GM12891 (cell line): ENCODE measurements around the gene CSNK2A1.
A peak's percentile ranks its signal among the peaks of the same experiment; 100 is the strongest.
"Not testable (repeated sequence)": the region's sequence is repeated elsewhere in the genome, so short reads cannot be mapped to it uniquely, and the experiment has no call there.

Source experiments
- DNase-seq: peaks from one replicate; pipeline ENCODE4 v3.0.0; 2011; ENCODE audit warnings: low spot score; ENCODE audit not compliant: insufficient read length
- FAIRE-seq: peaks from 2 replicates; lab custom pipeline; 2011; peaks lifted over from hg19 to GRCh38; lab: Jason Lieb, UNC
- PAX5 ChIP-seq: IDR thresholded peaks from 2 replicates; pipeline ENCODE4 v1.6.1; 2011; ENCODE audit warnings: low read length, moderate library complexity, mild to moderate bottlenecking; ENCODE audit not compliant: insufficient read depth, severe bottlenecking
- POLR2A ChIP-seq: IDR thresholded peaks from 2 replicates; pipeline ENCODE4 v1.6.1; 2011; ENCODE audit warnings: low read depth, low read length, control low read depth
- POLR2AphosphoS5 ChIP-seq: IDR thresholded peaks from 2 replicates; pipeline ENCODE4 v1.6.1; 2011; ENCODE audit warnings: low read depth, low read length, control low read depth
- POU2F2 ChIP-seq: IDR thresholded peaks from 2 replicates; pipeline ENCODE4 v1.6.1; 2011; ENCODE audit warnings: low read depth, mild to moderate bottlenecking, control low read depth, low read length, moderate library complexity
- SPI1 ChIP-seq: IDR thresholded peaks from 2 replicates; pipeline ENCODE4 v1.6.1; 2011; ENCODE audit warnings: low read depth, low read length, control low read depth
- TAF1 ChIP-seq: IDR thresholded peaks from 2 replicates; pipeline ENCODE4 v1.6.1; 2011; ENCODE audit warnings: low read depth, low read length, control low read depth

CSNK2A1 gene

GRCh38 chr20:519999-520398 lies 23.6 kb downstream of the CSNK2A1 start:
- TF ChIP-seq POLR2AphosphoS5, result no peak
- TF ChIP-seq PAX5, result no peak
- no peak for TF ChIP-seq POLR2A
- TF ChIP-seq TAF1, result no peak
- no peak for TF ChIP-seq SPI1
- no peak for TF ChIP-seq POU2F2
- FAIRE-seq, result no peak

DNA sequence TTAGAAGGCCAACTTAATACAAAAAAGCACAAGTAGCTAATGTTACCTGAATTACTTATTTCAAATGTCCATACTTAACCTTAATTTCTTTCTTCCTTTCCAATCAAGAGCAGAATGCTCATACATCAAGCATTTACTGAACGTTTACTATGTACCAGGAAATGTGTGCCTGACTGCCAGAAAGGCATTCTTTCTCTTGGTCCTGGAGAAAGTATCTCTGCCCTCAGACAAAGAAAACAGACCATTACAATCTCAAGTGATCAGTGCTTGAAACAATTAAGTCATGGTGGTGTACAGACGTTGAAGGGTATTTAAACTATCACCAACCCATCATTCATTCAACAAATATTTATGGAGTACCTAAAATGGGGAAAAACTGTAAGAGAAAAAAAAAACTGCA lies 26.4 kb downstream of the CSNK2A1 start:
- FAIRE-seq (peak; percentile 47), DNase-seq (no peak)
- TF ChIP-seq POLR2A (no peak), POU2F2 (no peak), SPI1 (no peak), PAX5 (no peak), TAF1 (no peak), POLR2AphosphoS5 (no peak)

More at GRCh38 chr20:519999-520398, 23.6 kb downstream of the CSNK2A1 start:
- no peak for DNase-seq

DNA sequence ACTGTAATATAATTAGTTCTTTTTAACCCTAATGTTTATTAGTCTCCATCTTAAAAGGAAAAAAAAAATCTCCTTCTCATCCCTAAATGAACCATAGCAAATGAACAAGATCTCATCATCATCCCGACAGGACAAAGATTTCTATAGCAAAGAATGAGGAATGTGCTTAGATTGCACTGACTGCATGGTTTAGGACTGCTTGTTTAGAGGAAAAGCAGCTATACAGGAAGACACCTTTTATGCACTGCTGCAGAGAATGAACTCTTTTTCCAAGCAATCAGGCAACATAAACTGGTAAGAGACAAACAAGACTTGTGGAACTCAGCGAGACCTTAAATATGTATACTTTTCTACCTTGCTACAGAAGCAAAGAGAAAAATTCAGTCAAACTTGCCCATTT lies 26.8 kb downstream of the CSNK2A1 start:
- TF ChIP-seq POU2F2, result no peak
- no peak for TF ChIP-seq PAX5
- no peak for TF ChIP-seq POLR2A
- no peak for TF ChIP-seq SPI1
- FAIRE-seq (no peak), DNase-seq (no peak)

DNA sequence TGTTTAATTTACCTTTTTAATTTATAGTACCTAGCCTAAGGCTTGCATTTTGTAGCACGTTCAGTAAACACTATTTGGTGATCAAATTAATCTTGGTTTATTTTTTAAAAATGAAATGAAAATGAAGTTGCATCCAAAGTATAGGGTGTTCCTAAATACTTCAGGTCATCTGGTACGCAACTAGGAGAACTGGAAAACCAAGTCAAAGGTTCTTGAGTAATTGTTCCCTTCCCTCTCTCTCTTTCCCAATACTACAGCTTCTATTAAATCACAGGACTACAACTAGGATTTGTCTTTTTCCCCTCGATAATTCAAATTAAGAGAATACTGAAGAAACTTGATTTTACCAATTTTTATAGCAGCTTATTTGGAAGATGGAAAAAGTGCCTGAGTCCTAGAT lies 27.9 kb downstream of the CSNK2A1 start:
- FAIRE-seq (no peak), DNase-seq (no peak)
- TF ChIP-seq POLR2A (no peak), SPI1 (no peak)

DNA sequence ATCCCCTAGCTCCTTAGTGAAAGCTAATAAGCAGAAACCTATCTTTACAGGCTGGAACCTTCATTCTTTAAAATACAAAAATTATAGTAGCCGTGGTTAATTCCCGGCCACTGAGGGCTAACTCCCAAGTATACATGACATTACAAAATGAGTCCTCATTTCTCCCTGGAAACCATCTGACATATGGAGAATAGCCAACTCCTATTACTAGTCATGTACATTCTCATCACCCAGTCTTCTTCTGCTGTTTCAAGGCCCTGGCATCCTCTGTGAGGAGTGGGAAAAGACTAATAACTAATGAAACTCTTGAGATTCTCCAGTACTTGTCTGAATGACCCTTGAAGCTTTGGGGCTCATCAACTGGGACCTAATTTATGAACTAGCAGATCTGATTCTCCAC lies 30.2 kb downstream of the CSNK2A1 start:
- TF ChIP-seq POU2F2 (no peak), SPI1 (no peak), POLR2A (no peak), TAF1 (no peak), PAX5 (no peak), POLR2AphosphoS5 (no peak)
- no peak for FAIRE-seq
- DNase-seq, result no peak

DNA sequence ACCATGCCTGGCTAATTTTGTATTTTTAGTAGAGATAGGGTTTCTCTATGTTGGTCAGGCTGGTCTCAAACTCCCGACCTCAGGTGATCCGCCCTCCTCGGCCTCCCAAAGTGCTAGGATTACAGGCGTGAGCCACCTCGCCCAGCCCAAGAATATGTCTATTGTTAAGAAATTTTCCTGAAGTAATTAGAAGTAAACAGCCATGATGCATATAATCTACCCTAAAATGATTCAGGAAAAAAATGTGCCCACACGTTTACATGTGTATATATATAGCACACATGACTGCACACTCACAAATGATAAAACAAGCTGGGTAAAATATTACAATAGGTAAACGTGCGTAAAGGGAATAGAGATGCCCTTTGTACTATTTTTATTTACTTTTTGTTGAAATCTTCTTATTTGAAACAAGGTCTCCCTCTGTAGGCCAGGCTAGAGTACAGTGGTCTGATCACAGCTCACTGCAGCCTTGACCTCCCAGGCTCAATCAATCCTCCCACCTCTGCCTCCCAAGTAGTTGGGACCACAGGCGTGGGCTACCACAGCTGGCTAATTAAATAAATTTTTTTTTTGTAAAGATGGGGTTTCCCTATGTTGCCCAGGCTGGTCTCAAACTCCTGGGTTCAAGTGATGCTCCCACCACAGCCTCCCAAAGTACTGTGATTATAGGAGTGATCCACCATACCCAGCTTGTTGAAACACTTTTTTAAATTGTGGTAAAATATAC lies 33.1 kb downstream of the CSNK2A1 start:
- FAIRE-seq, DNase-seq: not testable (repeated sequence)

GRCh38 chr20:508364-508787 lies 35.2 kb downstream of the CSNK2A1 start:
- DNase-seq, FAIRE-seq: not testable (repeated sequence)

GRCh38 chr20:507761-508332 lies 35.7 kb downstream of the CSNK2A1 start:
- TF ChIP-seq POU2F2 (no peak), POLR2A (no peak), PAX5 (no peak), POLR2AphosphoS5 (no peak), TAF1 (no peak), SPI1 (no peak)
- FAIRE-seq, result no peak
- DNase-seq, result no peak

- DNase-seq, result no peak
- FAIRE-seq, result no peak
- TF ChIP-seq POLR2A (no peak), TAF1 (no peak), POLR2AphosphoS5 (no peak)
Measured at GRCh38 chr20:507006-507758, 36.4 kb downstream of the CSNK2A1 start.

GRCh38 chr20:504632-505075 lies 38.9 kb downstream of the CSNK2A1 start:
- FAIRE-seq (no peak), DNase-seq (no peak)
- no peak for TF ChIP-seq POLR2AphosphoS5
- TF ChIP-seq POU2F2, result no peak
- no peak for TF ChIP-seq TAF1
- no peak for TF ChIP-seq POLR2A
- TF ChIP-seq SPI1, result no peak
- TF ChIP-seq PAX5, result no peak
